HG03432 (cell line): ENCODE results near the gene TMEM178B.

Experiments used
- ATAC-seq: cut with Tn5 transposase; IDR thresholded peaks from one replicate; pipeline ENCODE4 v1.9.1; 2021; ENCODE audit warnings: mild to moderate bottlenecking, moderate library complexity; ENCODE audit not compliant: unreplicated experiment

The TMEM178B gene

GRCh38 chr7:141257597-141257996 lies 183.7 kb downstream of the TMEM178B start:
- ATAC-seq = no peak

- no peak for ATAC-seq
These were observed 184.7 kb downstream of the TMEM178B start for GRCh38 chr7:141258559-141258958.

- no peak for ATAC-seq
These were observed 188.5 kb downstream of the TMEM178B start for GRCh38 chr7:141262101-141263090.

GRCh38 chr7:141263508-141263907 lies 189.6 kb downstream of the TMEM178B start:
- no peak for ATAC-seq

GRCh38 chr7:141263983-141264382 lies 190.1 kb downstream of the TMEM178B start:
- ATAC-seq = no peak

GRCh38 chr7:141264511-141264910 lies 190.6 kb downstream of the TMEM178B start:
- ATAC-seq = no peak

GRCh38 chr7:141265668-141266067 lies 191.8 kb downstream of the TMEM178B start:
- ATAC-seq = no peak

- ATAC-seq = no peak
These were observed 194.8 kb downstream of the TMEM178B start for GRCh38 chr7:141268614-141269013.

- ATAC-seq = no peak
These were observed 197.6 kb downstream of the TMEM178B start for GRCh38 chr7:141271451-141271850.

- no peak for ATAC-seq
These were observed 198.6 kb downstream of the TMEM178B start for GRCh38 chr7:141272417-141272816.

- ATAC-seq = no peak
These were observed 201.5 kb downstream of the TMEM178B start for GRCh38 chr7:141275350-141275749.

- no peak for ATAC-seq
These were observed 202.2 kb downstream of the TMEM178B start for GRCh38 chr7:141276031-141276430.

GRCh38 chr7:141280100-141280499 lies 206.2 kb downstream of the TMEM178B start:
- no peak for ATAC-seq

- no peak for ATAC-seq
These were observed 207.4 kb downstream of the TMEM178B start for GRCh38 chr7:141281311-141281710.

GRCh38 chr7:141286522-141286921 lies 212.7 kb downstream of the TMEM178B start:
- no peak for ATAC-seq

- ATAC-seq = no peak
These were observed 214.1 kb downstream of the TMEM178B start for GRCh38 chr7:141287936-141288335.

- no peak for ATAC-seq
These were observed 214.8 kb downstream of the TMEM178B start for GRCh38 chr7:141288626-141289025.

GRCh38 chr7:141290365-141290764 lies 216.5 kb downstream of the TMEM178B start:
- no peak for ATAC-seq

- no peak for ATAC-seq
These were observed 217.1 kb downstream of the TMEM178B start for GRCh38 chr7:141290973-141291372.

- ATAC-seq = no peak
These were observed 217.7 kb downstream of the TMEM178B start for GRCh38 chr7:141291541-141291940.

- no peak for ATAC-seq
These were observed 220.4 kb downstream of the TMEM178B start for GRCh38 chr7:141294143-141294829.

- no peak for ATAC-seq
These were observed 221.6 kb downstream of the TMEM178B start for GRCh38 chr7:141295367-141295895.
